Islet precursor cell (in vitro differentiated cells): ENCODE measurements around the gene PYGB.

Experiments
- DNase-seq: peaks from one replicate; pipeline ENCODE4 v3.0.0-alpha.2; 2018

Gene PYGB

GRCh38 chr20:25216199-25216945 lies 31.5 kb upstream of the PYGB start:
- no peak for DNase-seq

DNA sequence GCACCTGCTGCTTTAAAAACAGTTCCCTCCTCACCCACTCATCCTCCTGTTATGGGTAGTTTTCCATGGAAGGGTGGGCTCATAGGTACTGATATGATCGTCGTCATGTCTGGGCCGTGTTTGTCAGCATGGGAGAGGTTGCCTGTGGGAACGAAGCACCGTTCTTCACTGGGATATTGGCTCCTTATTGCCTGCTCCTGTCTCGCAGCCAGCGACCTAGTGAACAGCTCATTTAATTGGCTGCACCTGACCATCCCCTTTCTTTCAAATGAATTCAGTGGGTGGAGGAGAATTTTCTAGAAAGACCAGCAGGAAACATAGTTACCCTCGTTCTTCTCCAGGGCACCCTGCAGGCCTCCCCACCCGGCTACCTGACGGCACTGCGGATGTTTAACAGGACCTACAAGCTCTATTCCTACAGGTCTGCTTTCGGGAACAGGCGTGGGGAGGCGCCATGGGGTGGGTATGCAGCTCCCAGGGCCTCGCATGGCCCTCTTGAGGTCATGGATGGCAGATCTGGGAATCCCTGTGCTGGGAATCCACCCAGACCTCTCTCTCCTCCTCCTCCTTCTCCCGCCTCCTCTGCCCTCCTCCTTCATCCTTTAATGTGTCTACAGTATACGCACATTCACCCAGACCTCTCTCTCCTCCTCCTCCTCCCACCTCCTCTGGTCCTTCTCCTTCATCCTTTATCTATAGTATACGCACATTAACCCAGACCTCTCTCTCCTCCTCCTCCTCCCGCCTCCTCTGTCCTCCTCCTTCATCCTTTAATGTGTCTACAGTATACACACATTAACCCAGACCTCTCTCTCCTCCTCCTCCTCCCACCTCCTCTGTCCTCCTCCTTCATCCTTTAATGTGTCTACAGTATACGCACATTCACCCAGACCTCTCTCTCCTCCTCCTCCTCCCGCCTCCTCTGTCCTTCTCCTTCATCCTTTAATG lies 30.4 kb upstream of the PYGB start:
- no peak for DNase-seq

GRCh38 chr20:25218109-25218486 lies 29.8 kb upstream of the PYGB start:
- no peak for DNase-seq

DNA sequence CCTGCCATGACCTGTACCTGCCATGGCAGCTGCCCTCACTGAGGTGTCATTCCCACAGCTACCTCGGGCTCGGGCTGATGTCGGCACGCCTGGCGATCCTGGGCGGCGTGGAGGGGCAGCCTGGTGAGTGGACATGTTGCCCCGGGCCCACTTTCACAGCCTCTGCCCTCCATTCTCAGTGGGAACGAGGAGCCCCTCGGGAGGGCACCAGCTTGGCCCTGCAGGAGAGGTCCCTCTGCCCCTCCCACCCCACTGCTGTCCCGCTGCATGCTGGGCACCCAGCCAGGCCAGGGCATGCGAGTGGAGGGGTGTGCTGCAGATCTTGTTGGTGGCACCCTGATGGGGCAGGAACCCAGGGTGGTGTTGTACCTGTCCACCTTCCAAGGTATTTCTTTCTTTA lies 29.4 kb upstream of the PYGB start:
- DNase-seq: no peak

GRCh38 chr20:25219365-25219764 lies 28.5 kb upstream of the PYGB start:
- DNase-seq: no peak

- DNase-seq: peak; percentile 55
Measured at GRCh38 chr20:25220021-25220730, 27.7 kb upstream of the PYGB start.

DNA sequence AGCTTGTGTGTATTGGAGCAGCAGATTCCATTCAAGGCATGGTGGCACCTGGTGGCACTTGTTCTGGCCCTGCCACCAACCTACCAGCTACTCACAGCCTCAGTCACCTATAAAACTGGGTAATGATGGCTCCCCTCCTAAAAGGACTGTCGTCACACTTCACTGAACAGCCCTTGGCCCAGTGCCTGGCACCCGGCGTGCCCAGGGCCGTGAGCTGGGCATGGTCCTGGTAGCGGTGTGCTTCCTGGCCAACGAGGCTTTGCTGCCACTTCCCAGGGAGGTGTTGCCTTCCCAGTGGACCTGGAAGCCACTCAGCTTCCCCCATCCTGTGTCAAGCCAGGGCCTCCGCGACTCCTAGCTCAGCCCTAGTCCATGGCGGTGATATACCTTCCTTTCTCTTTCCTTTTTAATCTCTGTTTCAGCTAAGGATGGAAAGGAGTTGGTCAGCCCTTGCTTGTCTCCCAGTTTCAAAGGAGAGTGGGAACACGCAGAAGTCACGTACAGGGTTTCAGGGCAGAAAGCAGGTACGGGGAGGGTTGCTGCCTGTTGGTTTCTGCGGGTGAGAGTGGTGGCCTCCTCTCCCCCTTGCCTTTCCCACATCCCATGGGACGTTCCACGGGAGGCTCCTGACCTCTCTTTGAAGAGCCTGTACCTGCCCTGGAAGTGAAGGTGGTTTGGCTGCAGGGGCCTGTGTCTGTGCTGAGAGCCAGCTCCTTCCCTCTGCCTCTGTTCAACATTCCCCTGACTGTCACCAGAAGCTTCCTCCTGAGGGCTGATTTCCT lies 26.9 kb upstream of the PYGB start:
- peak; percentile 54 for DNase-seq

DNA sequence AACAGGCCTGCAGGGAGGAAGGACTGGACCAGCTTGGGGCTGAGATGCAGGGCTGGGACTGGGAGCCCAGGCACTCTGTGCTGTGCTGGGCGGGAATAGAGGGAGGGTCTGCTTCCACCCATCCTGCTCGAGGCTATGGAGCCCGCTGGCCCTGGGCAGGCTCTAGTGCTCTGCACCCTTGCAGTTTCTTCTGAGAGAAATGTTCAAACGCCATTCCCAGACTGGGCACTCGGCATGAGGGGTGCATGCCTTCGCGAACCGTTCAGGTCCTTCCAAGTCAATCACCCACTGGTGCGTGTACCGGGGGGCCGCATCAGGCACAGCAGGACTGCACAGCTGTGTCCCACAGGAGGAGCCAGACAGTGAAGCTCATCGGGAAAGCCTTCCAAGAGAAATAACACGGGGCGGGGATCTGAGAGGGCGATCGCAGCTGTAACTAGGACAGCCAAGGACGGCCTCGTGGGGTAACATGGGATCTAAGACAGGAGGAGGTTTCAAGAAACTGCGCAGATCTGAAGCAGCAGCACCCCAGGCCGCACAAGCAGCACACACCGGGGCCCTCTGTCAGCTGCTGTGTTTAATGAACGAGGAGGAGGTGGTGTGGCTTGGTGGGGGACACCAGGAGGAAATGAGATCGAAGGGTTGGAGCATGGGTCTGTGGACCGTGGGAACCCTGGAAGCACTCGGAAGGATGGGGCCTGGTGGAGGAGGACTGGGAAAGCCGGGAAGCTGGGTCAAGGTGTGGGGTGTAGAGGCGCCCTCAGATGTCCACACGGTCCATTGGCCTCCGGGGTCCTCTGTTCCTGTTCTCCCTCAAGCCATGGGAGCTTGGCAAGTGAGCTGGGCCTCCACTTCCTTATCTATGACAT lies 26.1 kb upstream of the PYGB start:
- DNase-seq: no peak

DNA sequence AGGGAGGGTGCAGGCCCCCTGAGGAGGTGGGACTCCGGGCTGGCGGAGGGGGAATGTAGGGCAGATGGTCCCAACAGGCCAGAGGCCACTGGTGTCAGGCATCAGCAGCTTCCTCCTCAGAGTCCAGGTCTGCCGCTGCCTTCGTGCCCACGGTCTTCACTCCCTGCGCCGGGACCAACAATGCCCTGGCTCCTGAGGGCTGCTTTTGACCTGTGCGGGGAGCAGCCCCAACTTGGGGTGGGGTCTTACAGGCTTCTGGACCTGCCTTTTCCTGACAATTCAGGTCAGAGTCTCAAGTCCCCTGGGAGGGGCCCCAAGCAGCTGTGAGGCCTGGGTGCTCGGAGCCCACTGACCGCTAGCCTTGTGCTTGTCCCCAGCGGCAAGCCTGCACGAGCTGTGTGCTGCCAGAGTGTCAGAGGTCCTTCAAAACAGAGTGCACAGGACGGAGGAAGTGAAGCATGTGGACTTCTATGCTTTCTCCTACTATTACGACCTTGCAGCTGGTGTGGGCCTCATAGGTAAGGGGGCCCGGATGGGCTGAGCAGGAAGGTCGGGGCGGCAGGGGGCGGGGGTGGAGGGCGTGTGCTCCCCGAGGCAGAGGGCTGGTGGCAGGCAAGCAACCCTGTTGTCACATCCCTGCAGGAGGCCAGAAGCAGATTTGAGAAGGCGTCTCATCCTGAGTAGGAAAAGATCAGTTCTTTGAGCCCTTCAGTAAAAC lies 25.3 kb upstream of the PYGB start:
- peak; percentile 55 for DNase-seq

- peak; percentile 98 for DNase-seq
Measured at GRCh38 chr20:25223179-25223661, 24.7 kb upstream of the PYGB start.

- DNase-seq: peak; percentile 41
Measured at GRCh38 chr20:25223765-25224720, 23.8 kb upstream of the PYGB start.

- peak; percentile 49 for DNase-seq
Measured at GRCh38 chr20:25224941-25225340, 22.9 kb upstream of the PYGB start.

DNA sequence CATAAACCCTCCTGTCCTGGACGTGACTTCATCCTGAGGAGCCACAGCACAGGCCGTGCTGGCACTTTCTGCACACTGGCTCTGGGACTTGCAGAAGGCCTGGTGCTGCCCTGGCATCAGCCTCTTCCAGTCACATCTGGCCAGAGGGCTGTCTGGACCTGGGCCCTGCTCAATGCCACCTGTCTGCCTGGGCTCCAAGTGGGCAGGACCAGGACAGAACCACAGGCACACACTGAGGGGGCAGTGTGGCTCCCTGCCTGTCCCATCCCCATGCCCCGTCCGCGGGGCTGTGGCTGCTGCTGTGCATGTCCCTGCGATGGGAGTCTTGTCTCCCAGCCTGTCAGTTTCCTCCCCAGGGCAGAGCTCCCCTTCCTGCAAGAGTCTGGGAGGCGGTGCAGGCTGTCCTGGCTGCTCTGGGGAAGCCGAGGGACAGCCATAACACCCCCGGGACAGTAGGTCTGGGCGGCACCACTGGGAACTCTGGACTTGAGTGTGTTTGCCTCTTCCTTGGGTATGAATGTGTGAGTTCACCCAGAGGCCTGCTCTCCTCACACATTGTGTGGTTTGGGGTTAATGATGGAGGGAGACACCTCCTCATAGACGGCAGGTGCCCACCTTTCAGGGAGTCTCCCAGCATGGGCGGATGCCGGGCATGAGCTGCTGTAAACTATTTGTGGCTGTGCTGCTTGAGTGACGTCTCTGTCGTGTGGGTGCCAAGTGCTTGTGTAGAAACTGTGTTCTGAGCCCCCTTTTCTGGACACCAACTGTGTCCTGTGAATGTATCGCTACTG lies 22.0 kb upstream of the PYGB start:
- DNase-seq: no peak

- peak; percentile 74 for DNase-seq
Measured at GRCh38 chr20:25226433-25227316, 21.2 kb upstream of the PYGB start.

DNA sequence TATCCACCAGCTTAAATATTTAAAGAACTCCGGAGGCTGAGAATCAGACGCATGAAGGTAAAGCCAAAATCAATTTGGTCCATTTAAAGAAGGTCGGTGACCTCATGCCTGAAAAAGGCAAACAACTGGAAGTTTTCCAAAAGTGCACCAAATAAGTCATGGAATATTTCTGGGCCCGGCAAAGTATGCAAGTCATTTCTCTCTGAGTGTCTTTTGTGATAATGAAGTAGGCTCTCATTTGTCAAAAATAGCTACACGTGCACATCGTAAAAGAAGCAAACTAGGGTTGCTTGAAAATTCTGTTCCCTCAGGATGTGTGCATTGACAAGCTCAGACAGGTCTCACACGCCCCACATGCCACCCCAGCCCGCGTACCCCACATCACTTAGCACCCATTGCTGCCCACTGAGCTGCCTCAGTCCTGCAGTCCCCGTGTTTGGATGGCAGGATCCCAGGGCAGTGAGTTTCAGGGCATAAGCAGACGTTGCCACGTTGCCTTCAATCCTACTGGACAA lies 20.5 kb upstream of the PYGB start:
- no peak for DNase-seq

- no peak for DNase-seq
Measured at GRCh38 chr20:25229486-25230165, 18.3 kb upstream of the PYGB start.
